NCI-H524 treated with DMSO at 0.1 percent for 48 hours (cell line): ENCODE measurements around the gene RSF1.

Experiments
- DNase-seq: peaks from one replicate; lab custom pipeline; 2025; lab: John Stamatoyannopoulos, UW

Gene RSF1

DNA sequence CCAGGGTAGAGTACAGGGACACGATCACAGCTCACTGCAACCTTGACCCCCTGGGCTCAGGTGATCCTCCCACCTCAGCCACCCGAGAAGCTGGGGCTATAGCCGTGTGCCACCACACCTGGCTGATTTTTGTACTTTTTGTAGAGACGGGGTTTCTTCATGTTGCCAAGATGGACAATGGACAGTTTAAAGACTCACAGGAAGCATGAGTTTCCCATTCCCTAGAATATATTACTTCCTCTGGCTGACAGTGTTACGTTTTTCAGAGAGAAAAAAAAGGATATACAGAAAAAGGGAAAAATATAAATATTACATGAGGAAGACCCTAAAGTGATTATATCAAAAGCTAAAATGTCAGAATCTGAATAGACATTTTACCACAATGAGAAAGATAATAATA lies 72.3 kb downstream of the RSF1 start:
- DNase-seq, result no peak

- no peak for DNase-seq
Measured at GRCh38 chr11:77747381-77747969, 73.0 kb downstream of the RSF1 start.

GRCh38 chr11:77736473-77736872 lies 84.0 kb downstream of the RSF1 start:
- no peak for DNase-seq

GRCh38 chr11:77734890-77735289 lies 85.6 kb downstream of the RSF1 start:
- DNase-seq, result no peak

DNA sequence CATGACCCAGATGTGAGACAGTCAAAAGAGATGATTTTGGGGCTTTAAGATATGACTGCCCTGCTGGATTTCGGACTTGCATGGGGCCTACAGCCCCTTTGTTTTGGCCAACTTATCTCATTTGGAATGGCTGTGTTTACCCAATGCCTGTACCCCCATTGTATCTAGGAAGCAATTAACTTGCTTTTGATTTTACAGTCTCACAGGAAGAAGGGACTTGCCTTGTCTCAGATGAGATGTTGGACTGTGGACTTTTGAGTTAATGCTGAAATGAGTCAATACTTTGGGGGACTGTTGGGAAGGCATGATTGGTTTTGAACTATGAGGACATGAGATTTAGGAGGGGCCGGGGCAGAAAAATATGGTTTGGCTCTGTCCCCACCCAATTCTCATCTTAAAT lies 88.4 kb downstream of the RSF1 start:
- DNase-seq, result no peak

GRCh38 chr11:77730789-77731188 lies 89.7 kb downstream of the RSF1 start:
- no peak for DNase-seq

DNA sequence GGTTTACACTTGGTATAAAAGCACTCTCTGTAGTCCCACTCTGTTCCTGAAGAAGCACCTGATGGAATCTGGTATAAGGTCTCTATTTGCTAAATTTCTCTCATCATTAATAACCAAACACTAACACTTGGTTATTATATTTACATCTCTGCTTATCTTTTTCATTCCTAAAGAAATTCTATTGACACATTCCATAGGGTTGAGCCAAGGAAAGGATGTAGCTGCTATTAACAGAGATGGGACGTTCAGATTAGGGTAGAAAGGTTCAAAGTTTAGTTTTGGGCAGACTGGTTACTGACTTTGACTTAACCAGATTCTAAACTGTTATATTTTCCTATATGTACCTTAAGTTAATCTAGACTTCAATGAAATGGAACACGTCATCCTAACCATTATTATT lies 91.5 kb downstream of the RSF1 start:
- no peak for DNase-seq

- DNase-seq, result no peak
Measured at GRCh38 chr11:77728203-77728786, 92.2 kb downstream of the RSF1 start.

GRCh38 chr11:77726524-77726923 lies 94.0 kb downstream of the RSF1 start:
- DNase-seq, result no peak

DNA sequence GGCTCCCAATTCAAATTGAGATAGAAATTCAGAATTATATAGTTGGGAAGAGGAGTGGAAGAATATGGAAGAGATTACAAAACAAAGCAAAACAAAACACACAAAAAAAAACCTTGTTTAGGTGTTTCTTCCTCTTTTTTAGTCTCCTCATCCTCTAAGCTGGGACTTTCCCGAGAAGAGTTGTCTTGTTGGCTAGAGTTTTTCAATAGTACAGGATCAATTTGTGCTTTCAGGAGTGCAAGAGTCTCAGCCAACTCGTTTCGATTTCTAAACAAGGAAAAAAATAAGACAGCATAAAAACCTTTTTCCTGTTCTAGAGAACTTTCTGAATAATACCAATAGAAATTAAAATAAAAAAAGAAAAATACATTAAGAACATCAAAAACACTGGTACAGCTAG lies 95.1 kb downstream of the RSF1 start:
- no peak for DNase-seq

GRCh38 chr11:77724636-77725035 lies 95.9 kb downstream of the RSF1 start:
- peak; percentile 13 for DNase-seq

DNA sequence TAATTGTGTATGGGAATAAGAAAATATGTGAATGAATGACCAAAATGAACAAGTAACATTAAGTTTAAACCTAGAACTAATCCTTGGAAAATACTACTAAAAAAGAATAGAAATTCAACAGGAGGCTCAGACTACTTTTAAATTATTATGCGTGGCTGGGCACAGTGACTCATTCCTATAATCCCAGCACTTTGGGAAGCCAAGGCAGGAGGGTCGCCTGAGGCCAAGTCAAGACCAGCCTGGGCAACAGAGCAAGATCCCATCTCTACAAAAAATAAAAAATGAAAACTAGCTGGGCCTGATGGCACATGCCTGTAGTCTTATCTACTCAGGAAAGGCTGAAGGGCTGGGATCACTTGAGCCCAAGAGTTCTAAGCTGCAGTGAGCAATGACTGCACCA lies 97.5 kb downstream of the RSF1 start:
- no peak for DNase-seq

- DNase-seq, result no peak
Measured at GRCh38 chr11:77710358-77710757, 110.2 kb downstream of the RSF1 start.

GRCh38 chr11:77705876-77706579 lies 114.5 kb downstream of the RSF1 start:
- no peak for DNase-seq

DNA sequence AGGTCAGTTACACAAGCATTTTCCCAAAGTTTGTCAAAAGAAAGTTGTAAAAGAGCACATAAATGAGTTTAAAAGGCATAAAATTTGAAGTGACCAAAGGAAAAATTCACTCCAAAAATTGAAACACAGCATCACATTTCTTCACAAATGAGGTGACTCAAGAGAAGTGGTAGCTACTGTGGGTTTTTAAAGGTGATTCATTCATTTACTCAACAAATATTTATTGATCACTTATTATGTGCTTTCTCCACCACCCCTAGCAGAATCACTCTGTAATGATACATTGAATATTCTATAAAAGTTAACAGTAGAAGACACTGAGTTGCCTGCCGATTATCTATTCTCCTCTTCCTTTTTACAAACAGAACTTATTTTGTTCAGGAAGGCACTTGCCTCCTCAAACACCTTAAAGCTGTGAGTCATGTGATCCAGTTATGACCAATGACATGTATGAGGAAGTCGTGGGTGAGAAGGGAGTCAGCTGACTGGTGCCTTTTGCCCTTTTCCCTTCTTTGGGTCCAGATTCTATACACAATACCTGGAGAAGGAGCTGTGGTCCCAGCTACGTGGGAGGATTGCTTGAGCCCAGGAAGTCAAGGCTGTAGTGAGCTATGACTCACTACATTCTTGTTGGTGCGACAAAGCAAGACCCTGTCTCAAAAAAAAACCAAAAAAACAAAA lies 115.2 kb downstream of the RSF1 start:
- no peak for DNase-seq

- no peak for DNase-seq
Measured at GRCh38 chr11:77704029-77704428, 116.5 kb downstream of the RSF1 start.

GRCh38 chr11:77699425-77699824 lies 121.1 kb downstream of the RSF1 start:
- no peak for DNase-seq

- DNase-seq, result no peak
Measured at GRCh38 chr11:77698896-77699295, 121.6 kb downstream of the RSF1 start.

DNA sequence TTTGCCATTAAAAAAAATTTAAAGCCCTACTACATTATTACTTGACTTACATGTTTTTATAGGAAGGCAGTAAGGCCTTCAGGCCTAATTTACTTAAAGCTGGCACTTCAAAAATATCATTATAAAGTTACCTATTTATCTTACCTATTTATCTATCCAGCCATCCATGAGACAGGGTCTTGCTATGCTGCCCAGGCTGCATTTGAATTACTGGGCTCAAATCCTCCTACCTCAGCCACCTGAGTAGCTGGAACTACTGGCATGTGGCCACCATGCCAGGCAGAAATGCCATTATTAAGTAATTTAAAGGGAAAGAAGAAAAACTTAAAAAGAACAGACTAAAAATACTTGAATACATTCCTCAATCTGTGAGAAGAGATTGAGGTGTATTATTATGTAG lies 122.7 kb downstream of the RSF1 start:
- DNase-seq, result no peak

- no peak for DNase-seq
Measured at GRCh38 chr11:77695417-77695816, 125.1 kb downstream of the RSF1 start.

GRCh38 chr11:77690649-77691048 lies 129.9 kb downstream of the RSF1 start:
- DNase-seq, result no peak

DNA sequence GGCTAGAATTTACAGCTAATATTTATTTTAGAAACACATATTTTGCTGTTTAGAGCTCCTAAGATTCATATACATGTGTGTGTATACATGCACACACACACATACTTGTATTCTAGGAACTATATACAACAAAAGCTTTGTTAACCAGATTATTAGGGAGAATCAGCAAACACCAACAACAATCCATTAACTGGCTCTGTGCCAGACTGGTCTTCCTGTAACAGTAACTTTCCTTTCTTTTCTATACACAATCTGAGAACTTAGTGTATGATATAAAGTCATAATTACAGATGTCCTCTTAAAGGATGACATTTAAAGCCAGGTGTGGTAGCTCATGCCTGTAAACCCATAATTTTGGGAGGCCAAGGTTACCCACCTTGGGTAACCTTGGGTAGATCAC lies 133.4 kb downstream of the RSF1 start:
- no peak for DNase-seq

GRCh38 chr11:77677138-77677537 lies 143.4 kb downstream of the RSF1 start:
- DNase-seq, result no peak
